Measurements from ENCODE around the gene RHOB. TPM values are rescaled to one million over a fixed set of nuclear protein-coding genes. Genes with fewer than 3 reads are reported as not detected.

The RHOB gene
- polyA plus RNA-seq, 1 experiment: 45.5 TPM

DNA sequence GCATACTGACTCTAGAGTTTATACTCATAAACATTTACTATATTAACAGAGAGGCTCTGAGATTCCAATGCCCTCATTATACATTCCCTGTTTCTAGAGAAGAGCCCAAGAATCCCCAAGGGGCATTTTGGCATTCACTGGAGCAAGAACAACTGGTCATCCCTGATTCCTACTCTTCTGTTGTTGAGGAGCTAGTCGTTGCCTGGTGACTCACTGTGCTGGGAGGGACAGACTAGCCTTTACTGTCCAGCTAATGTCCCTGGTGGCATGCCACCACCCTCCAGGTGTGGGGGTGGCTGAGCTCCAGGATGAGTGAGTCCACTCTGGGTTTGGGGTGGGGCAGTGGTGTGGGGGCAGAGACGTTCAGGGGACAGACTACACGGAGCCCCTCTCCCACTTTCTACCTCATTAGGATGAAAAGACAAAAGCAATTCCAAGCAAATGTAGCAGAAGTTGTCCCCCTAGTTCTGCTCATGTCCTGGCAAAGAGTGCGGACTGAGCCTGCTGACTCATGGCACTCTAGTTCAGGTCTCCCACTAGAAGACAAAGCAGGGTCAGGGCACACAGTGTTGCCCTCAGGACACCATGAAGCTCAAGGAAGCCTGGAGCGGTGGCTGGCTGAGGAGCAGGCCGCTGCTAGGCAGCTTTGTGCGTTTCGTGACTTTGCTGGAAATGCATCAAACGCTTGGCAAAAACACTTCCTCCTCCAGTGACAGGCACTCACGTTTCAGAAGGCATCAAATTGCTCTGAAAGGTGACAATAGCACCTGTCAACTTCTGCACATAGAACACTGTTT is 49.4 kb downstream of the RHOB start:
- POLR2A ChIA-PET: interaction anchor here (4.0 kb wide), 1 partner anchor 49 kb away, joined by 33 read pairs; the partner anchor contains the start of gene RHOB
- DNase-seq (ENCODE audit: low read depth, low spot score): no peak
- H3K27ac ChIP-seq (ENCODE audit: low read depth, low read length): no peak overlapping the region

DNA sequence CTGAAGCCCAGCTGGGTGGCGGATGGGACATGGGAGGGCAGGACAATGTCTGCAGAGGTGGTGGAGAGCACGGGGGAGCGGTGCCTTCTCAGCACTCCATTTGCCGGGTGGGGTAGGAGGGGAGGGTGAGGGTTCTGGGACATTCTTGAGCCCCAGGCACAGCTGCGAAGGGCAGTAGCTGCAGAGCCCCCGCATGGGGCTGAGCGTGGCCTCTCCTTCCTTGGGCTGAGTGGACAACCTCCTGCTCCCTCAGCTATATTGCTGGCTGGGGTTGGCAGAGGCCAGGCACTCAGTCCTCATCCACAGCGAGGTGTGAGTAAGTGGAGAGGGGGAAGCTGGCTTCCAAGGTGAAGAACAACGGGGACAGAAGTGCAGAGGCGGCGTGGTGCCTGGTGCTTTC is 50.1 kb downstream of the RHOB start:
- POLR2A ChIA-PET: interaction anchor here (4.0 kb wide), 1 partner anchor 50 kb away, joined by 33 read pairs; the partner anchor contains the start of gene RHOB
- CTCF ChIA-PET: no interaction called here
- TF ChIP-seq, protein P1, sequence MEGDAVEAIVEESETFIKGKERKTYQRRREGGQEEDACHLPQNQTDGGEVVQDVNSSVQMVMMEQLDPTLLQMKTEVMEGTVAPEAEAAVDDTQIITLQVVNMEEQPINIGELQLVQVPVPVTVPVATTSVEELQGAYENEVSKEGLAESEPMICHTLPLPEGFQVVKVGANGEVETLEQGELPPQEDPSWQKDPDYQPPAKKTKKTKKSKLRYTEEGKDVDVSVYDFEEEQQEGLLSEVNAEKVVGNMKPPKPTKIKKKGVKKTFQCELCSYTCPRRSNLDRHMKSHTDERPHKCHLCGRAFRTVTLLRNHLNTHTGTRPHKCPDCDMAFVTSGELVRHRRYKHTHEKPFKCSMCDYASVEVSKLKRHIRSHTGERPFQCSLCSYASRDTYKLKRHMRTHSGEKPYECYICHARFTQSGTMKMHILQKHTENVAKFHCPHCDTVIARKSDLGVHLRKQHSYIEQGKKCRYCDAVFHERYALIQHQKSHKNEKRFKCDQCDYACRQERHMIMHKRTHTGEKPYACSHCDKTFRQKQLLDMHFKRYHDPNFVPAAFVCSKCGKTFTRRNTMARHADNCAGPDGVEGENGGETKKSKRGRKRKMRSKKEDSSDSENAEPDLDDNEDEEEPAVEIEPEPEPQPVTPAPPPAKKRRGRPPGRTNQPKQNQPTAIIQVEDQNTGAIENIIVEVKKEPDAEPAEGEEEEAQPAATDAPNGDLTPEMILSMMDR (IDR thresholded peaks at IDR 0.05; ENCODE audit: low read depth, low read length): no peak
- Histone ChIP-seq H3K27ac (ENCODE audit: low read depth, low read length) (no peak overlapping the region), H3K9me3 (ENCODE audit: control insufficient read depth, insufficient read depth, low read length) (no peaks in the 10 kb centered on the region; the same call in 1 of the 2 replicates), H3K4me3 (ENCODE audit: low read depth, low read length) (no peak overlapping the region), H3K27me3 (ENCODE audit: control insufficient read depth, insufficient read depth, low read length) (peaks cover 3% of the 10 kb centered on the region)
- no peak for DNase-seq (ENCODE audit: low read depth, low spot score)

More for the DNA sequence above, 49.4 kb downstream of the RHOB start:
- CTCF ChIA-PET: interaction anchor here (0.7 to 2.1 kb wide), 2 partner anchors 9 to 47 kb away, joined by 3 to 10 read pairs; no protein-coding TSS in a partner anchor
- Histone ChIP-seq H3K27me3 (ENCODE audit: control insufficient read depth, insufficient read depth, low read length) (peaks cover 3% of the 10 kb centered on the region), H3K4me3 (ENCODE audit: low read depth, low read length) (no peak overlapping the region), H3K9me3 (ENCODE audit: control insufficient read depth, insufficient read depth, low read length) (no peaks in the 10 kb centered on the region; the same call in 1 of the 2 replicates)
- TF ChIP-seq, protein P1 (IDR thresholded peaks at IDR 0.05; ENCODE audit: low read depth, low read length): no peak

Small RNA genes lying within 50 kb of the gene (small RNA-seq; reads per million reads assigned to genes)
- not detected for gene RF00019 (ENCODE audit: insufficient read length, low read depth)
- gene RNA5SP86 (ENCODE audit: insufficient read length, low read depth): not detected

Other genes with a start within 250 kb of the RHOB start
- gene SDC1, start 221.9 kb upstream of the RHOB start, polyA plus RNA-seq (2011; rRNA removed): 17.9 and 19.9 TPM in 2 replicates
- gene PUM2, start 96.2 kb upstream of the RHOB start, polyA plus RNA-seq (2011; rRNA removed): 42.9 and 53.7 TPM in 2 replicates
- gene HS1BP3, start 204.0 kb downstream of the RHOB start, polyA plus RNA-seq (2011; rRNA removed): 14.2 and 16.1 TPM in 2 replicates
- gene GDF7, start 220.1 kb downstream of the RHOB start, polyA plus RNA-seq (2011; rRNA removed): 0.01 TPM in 2 replicates